ENCODE data around the gene GNAO1.
"Not testable (repeated sequence)": the region's sequence is repeated elsewhere in the genome, so short reads cannot be mapped to it uniquely, and the experiment has no call there.

Gene GNAO1

DNA sequence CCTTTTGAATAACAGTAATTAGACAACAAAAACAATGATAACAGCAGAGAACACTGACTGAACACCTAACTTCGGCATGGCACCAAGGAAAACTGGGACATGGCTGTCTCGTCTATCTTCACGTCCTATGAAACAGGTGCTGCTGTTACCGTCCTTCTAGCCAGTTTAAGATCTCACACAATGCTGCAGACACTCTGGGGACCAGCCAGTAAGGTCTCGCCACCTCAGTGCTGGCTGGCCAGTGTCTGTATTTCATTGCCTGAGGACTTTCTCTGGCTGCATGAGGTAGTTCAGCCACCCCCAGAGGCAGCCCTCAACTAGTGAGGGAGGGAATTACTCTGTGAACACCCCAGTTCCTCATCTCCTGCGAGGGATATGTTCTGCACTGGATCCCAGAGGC, 176.5 kb downstream of the GNAO1 start:
- H3K36me3 ChIP-seq (ENCODE audit: control insufficient read depth, insufficient read depth, low read length) = peaks cover 30% of the 10 kb centered on the region
- no peaks in the 10 kb centered on the region for H3K27me3 ChIP-seq (ENCODE audit: control insufficient read depth, insufficient read depth, low read length)
- no peak overlapping the region for H3K27ac ChIP-seq (ENCODE audit: low read depth, low read length)
- no peak overlapping the region for H3K4me3 ChIP-seq (ENCODE audit: low read depth, low read length)
- H3K9me3 ChIP-seq (ENCODE audit: control insufficient read depth, insufficient read depth, low read length) = no peaks in the 10 kb centered on the region
- no peak overlapping the region for H3K9ac ChIP-seq (ENCODE audit: low read depth, low read length)
- H3K4me1 ChIP-seq (ENCODE audit: control insufficient read depth, insufficient read depth, low read length) = no peaks in the 10 kb centered on the region

DNA sequence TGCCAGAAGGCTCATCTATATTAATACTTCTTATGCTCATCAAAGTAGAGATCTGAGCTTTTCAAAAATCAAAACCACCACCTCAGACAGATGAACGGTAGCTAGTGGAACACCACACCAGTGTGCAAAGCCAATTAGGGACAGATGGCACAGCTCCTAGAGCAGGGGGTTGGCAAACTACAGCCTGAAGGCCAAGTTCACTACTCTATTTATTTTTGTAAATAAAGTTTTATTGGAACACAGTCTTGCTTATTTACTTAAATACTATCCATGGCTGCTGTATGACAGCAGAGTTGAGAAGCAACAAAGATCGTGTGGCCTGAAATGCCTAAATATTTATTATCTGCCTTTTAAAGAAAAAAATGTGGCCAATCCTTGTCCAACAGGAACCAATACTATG, 177.3 kb downstream of the GNAO1 start:
- H3K9me3 ChIP-seq (ENCODE audit: control insufficient read depth, insufficient read depth, low read length) = no peaks in the 10 kb centered on the region
- H3K4me3 ChIP-seq (ENCODE audit: low read depth, low read length) = no peak overlapping the region

DNA sequence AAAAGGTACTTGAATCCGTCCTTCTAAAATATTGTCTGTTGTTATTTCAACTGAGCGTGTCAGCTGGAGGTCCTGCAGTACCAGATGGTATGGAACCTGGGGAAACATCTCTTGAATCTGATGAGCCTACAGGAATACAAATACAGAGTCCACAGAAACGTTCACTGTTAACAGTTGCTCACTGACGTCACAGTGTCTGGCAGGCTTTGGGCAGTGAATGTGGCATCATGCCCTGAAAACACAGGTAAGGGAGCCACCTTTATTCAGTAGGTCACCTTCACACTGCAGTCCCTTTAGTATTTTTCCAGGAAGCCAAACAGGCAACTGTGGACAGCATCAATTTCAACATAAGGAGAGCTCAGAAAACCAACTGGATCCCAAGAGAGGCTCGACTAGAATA, 177.9 kb downstream of the GNAO1 start:
- no peak overlapping the region for H3K27ac ChIP-seq (ENCODE audit: low read depth, low read length)
- no peak overlapping the region for H3K9ac ChIP-seq (ENCODE audit: low read depth, low read length)
- no peaks in the 10 kb centered on the region for H3K27me3 ChIP-seq (ENCODE audit: control insufficient read depth, insufficient read depth, low read length)
- H3K4me3 ChIP-seq (ENCODE audit: low read depth, low read length) = no peak overlapping the region
- peaks cover 18% of the 10 kb centered on the region for H3K36me3 ChIP-seq (ENCODE audit: control insufficient read depth, insufficient read depth, low read length)
- no peaks in the 10 kb centered on the region for H3K4me1 ChIP-seq (ENCODE audit: control insufficient read depth, insufficient read depth, low read length)
- no peaks in the 10 kb centered on the region for H3K9me3 ChIP-seq (ENCODE audit: control insufficient read depth, insufficient read depth, low read length)

More for the DNA sequence above, 177.3 kb downstream of the GNAO1 start:
- Histone ChIP-seq H3K27me3 (ENCODE audit: control insufficient read depth, insufficient read depth, low read length) (no peaks in the 10 kb centered on the region), H3K4me1 (ENCODE audit: control insufficient read depth, insufficient read depth, low read length) (no peaks in the 10 kb centered on the region), H3K36me3 (ENCODE audit: control insufficient read depth, insufficient read depth, low read length) (peaks cover 22% of the 10 kb centered on the region), H3K27ac (ENCODE audit: low read depth, low read length) (no peak overlapping the region), H3K9ac (ENCODE audit: low read depth, low read length) (no peak overlapping the region)

DNA sequence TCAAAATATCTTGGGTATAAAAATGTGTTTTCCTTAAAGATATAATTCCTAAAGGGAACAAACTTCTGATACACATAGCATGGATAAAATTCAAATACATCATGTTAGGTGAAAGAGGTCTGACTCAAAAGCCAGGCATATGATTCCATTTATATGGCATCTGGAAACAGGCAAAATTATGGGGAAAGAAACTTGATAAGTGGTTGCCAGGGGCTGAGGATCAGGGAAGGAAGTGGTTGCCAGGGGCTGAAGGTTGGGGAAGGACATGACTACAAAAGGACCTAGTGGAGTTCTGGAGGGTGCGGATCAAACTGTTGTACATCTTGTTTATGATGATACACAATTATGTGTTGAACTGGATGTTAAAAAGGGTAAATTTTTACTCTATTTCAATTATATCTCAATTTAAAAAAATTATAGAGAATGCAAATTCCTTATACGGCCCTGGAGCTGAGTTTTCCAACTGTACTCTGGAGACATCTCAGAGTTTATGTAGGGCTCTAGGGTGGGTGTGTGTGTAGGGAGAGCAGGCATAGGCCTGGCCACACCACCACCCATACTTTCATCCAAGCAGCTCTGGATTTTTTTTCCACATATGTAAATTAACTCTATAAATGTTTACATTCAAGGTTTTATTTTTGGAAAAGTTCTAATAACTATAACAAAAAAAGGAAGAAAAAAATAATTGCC, 179.0 kb downstream of the GNAO1 start:
- H3K27ac ChIP-seq (ENCODE audit: low read depth, low read length) = no peak overlapping the region
- no peaks in the 10 kb centered on the region for H3K9me3 ChIP-seq (ENCODE audit: control insufficient read depth, insufficient read depth, low read length)
- H3K36me3 ChIP-seq (ENCODE audit: control insufficient read depth, insufficient read depth, low read length) = peaks cover 18% of the 10 kb centered on the region

DNA sequence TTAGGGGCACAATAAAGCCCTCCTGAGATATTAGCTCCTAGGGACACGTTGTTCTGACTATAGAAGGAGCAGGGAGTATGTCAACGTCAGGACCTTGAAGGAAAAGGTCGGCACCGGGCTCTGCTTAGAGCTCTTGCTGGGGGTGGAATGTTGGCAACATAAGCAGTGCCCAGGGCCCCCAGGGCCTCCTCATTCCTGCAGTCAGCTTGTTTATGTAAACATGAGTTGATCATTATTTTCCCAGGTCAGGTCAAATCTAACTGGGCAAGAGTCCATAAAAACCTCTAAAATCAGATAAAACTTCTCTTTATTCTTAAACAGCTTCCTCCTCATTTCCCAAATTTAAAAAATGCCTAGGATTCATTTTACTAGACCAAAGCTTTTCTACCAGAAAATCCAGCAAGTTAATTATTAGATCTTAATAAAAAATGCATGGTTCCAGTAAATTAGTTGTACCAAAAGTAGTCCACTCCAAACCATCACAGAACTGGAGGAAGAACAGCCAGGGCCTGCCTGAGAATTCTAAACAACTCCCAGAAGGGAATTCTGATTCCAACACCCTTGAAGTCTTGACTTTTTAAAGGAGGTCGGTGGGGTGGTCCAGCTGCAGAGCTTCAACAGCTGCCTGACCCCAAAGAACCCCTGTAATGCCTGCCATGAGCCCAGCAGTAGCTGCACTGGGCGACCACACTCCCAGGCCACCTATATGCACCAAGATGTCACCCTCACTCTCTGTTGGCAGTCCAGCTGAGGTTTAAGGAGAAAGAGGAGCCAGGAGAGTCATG, 179.8 kb downstream of the GNAO1 start:
- Histone ChIP-seq H3K9me3 (ENCODE audit: control insufficient read depth, insufficient read depth, low read length) (no peaks in the 10 kb centered on the region), H3K4me1 (ENCODE audit: control insufficient read depth, insufficient read depth, low read length) (no peaks in the 10 kb centered on the region), H3K36me3 (ENCODE audit: control insufficient read depth, insufficient read depth, low read length) (peaks cover 18% of the 10 kb centered on the region), H3K4me3 (ENCODE audit: low read depth, low read length) (no peak overlapping the region), H3K27ac (ENCODE audit: low read depth, low read length) (no peak overlapping the region), H3K27me3 (ENCODE audit: control insufficient read depth, insufficient read depth, low read length) (no peaks in the 10 kb centered on the region), H3K9ac (ENCODE audit: low read depth, low read length) (no peak overlapping the region)

More for the DNA sequence above, 179.0 kb downstream of the GNAO1 start:
- H3K4me3 ChIP-seq (ENCODE audit: low read depth, low read length) = no peak overlapping the region
- H3K9ac ChIP-seq (ENCODE audit: low read depth, low read length) = no peak overlapping the region
- no peaks in the 10 kb centered on the region for H3K4me1 ChIP-seq (ENCODE audit: control insufficient read depth, insufficient read depth, low read length)
- H3K27me3 ChIP-seq (ENCODE audit: control insufficient read depth, insufficient read depth, low read length) = no peaks in the 10 kb centered on the region

DNA sequence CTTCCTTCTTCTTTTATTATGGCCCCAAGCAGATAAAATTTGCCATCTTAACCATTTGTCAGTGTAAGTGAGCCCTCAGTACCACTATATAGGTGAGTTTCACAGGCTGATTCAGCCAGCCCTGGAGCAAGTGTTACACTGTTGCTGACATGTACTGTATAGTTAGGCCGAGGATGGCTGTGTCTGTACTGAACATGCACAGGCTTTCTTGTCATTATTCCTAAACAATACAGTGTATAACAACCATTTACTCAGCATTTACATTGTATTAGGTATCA, 180.3 kb downstream of the GNAO1 start:
- H3K9me3 ChIP-seq (ENCODE audit: control insufficient read depth, insufficient read depth, low read length) = no peaks in the 10 kb centered on the region
- no peaks in the 10 kb centered on the region for H3K27me3 ChIP-seq (ENCODE audit: control insufficient read depth, insufficient read depth, low read length)
- H3K9ac ChIP-seq (ENCODE audit: low read depth, low read length) = no peak overlapping the region
- peaks cover 16% of the 10 kb centered on the region for H3K36me3 ChIP-seq (ENCODE audit: control insufficient read depth, insufficient read depth, low read length)
- no peaks in the 10 kb centered on the region for H3K4me1 ChIP-seq (ENCODE audit: control insufficient read depth, insufficient read depth, low read length)
- H3K4me3 ChIP-seq (ENCODE audit: low read depth, low read length) = no peak overlapping the region
- no peak overlapping the region for H3K27ac ChIP-seq (ENCODE audit: low read depth, low read length)

DNA sequence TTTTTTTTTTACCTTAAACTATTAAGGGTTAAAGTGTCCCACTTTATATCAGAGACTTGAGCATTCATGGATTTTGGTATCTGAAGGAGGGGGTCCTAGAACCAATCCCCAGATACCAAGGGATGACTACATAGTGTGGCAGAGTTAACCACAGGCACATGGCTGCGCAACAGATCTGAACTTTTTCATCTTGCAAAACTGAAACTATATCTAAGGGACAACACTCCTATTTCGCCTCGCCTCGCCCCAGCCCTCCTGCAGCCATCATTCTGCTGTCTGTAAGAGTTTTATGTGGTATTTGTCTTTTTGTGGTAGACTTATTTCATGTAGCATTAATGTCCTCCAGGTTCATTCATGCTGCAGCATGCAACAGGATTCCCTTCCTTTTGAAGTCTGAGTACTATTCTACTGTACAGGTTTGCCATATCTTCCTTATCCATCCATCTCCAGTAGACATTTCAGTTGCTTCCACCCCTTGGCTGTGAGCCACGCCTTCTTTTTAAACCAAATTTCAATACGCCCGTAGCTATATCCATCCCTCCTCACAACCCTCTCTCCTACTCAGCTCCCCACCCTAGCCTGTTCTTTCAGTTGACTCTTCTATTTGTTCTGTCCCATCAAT, 180.8 kb downstream of the GNAO1 start:
- peaks cover 11% of the 10 kb centered on the region for H3K36me3 ChIP-seq (ENCODE audit: control insufficient read depth, insufficient read depth, low read length)
- H3K9ac ChIP-seq (ENCODE audit: low read depth, low read length) = no peak overlapping the region
- no peaks in the 10 kb centered on the region for H3K4me1 ChIP-seq (ENCODE audit: control insufficient read depth, insufficient read depth, low read length)
- H3K27ac ChIP-seq (ENCODE audit: low read depth, low read length) = no peak overlapping the region
- H3K9me3 ChIP-seq (ENCODE audit: control insufficient read depth, insufficient read depth, low read length) = no peaks in the 10 kb centered on the region
- no peak overlapping the region for H3K4me3 ChIP-seq (ENCODE audit: low read depth, low read length)
- H3K27me3 ChIP-seq (ENCODE audit: control insufficient read depth, insufficient read depth, low read length) = no peaks in the 10 kb centered on the region

DNA sequence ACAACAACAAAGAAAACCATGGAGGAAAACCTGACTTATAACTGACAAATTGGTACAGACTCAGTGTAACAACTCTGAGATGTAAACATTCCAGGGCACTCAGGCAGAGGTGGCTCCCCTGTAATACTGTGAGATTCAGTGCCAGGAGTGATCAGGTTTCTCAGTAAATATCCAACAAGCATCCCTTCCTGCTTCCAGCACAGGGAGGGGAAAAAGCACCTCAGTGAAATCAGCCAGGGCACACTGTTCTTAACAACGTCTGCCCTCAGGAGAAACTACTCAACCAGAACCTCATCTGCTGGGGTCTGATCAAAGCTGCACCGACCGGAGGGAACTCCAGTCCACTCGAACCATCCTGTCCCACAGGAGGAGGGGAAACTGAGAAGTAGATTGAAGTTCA, 181.7 kb downstream of the GNAO1 start:
- Histone ChIP-seq H3K27ac (ENCODE audit: low read depth, low read length) (no peak overlapping the region), H3K27me3 (ENCODE audit: control insufficient read depth, insufficient read depth, low read length) (no peaks in the 10 kb centered on the region), H3K4me3 (ENCODE audit: low read depth, low read length) (no peak overlapping the region), H3K4me1 (ENCODE audit: control insufficient read depth, insufficient read depth, low read length) (no peaks in the 10 kb centered on the region), H3K9me3 (ENCODE audit: control insufficient read depth, insufficient read depth, low read length) (no peaks in the 10 kb centered on the region), H3K9ac (ENCODE audit: low read depth, low read length) (no peak overlapping the region), H3K36me3 (ENCODE audit: control insufficient read depth, insufficient read depth, low read length) (peaks cover 5% of the 10 kb centered on the region; the same call in 1 of the 2 replicates)

DNA sequence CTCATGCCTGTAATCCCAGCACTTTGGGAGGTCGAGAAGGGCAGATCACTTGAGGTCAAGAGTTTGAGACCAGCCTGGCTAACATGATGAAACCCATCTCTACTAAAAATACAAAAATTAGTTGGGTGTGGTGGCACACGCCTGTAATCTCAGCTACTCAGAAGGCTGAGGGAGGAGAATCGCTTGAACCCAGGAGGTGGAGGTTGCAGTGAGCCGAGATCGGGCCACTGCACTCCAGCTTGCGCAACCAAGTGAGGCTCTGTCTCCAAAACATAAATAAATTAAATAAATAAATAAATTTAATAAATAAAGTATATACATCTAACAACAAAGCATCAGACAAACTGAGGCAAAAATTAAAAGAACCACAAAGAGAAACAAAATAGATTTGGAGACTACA, 184.5 kb downstream of the GNAO1 start:
- not testable (repeated sequence) for H3K36me3 ChIP-seq (ENCODE audit: control insufficient read depth, insufficient read depth, low read length); H3K4me3 ChIP-seq (ENCODE audit: low read depth, low read length); H3K9me3 ChIP-seq (ENCODE audit: control insufficient read depth, insufficient read depth, low read length); H3K27ac ChIP-seq (ENCODE audit: low read depth, low read length); H3K4me1 ChIP-seq (ENCODE audit: control insufficient read depth, insufficient read depth, low read length); H3K27me3 ChIP-seq (ENCODE audit: control insufficient read depth, insufficient read depth, low read length); H3K9ac ChIP-seq (ENCODE audit: low read depth, low read length)

DNA sequence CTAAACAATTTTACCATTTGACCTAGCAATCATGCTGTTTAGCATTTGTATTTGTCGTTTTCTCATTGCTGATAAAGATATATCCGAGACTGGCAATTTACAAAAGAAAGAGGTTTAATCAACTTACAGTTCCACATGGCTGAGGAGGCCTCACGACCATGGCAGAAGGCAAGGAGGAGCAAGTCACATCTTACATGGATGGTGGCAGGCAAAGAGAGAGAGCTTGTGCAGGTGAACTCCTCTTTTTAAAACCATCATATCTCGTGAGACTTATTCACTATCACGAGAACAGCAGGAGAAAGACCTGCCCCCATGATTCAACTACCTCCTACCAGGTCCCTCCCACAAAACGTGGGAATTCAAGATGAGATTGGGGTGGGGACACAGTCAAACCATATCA, 187.8 kb downstream of the GNAO1 start:
- H3K27me3 ChIP-seq (ENCODE audit: control insufficient read depth, insufficient read depth, low read length); H3K4me1 ChIP-seq (ENCODE audit: control insufficient read depth, insufficient read depth, low read length); H3K9ac ChIP-seq (ENCODE audit: low read depth, low read length); H3K4me3 ChIP-seq (ENCODE audit: low read depth, low read length); H3K27ac ChIP-seq (ENCODE audit: low read depth, low read length): not testable (repeated sequence)
- peaks cover 13% of the 10 kb centered on the region for H3K9me3 ChIP-seq (ENCODE audit: control insufficient read depth, insufficient read depth, low read length)
- H3K36me3 ChIP-seq (ENCODE audit: control insufficient read depth, insufficient read depth, low read length) = peaks cover 12% of the 10 kb centered on the region; the same call in 1 of the 2 replicates

DNA sequence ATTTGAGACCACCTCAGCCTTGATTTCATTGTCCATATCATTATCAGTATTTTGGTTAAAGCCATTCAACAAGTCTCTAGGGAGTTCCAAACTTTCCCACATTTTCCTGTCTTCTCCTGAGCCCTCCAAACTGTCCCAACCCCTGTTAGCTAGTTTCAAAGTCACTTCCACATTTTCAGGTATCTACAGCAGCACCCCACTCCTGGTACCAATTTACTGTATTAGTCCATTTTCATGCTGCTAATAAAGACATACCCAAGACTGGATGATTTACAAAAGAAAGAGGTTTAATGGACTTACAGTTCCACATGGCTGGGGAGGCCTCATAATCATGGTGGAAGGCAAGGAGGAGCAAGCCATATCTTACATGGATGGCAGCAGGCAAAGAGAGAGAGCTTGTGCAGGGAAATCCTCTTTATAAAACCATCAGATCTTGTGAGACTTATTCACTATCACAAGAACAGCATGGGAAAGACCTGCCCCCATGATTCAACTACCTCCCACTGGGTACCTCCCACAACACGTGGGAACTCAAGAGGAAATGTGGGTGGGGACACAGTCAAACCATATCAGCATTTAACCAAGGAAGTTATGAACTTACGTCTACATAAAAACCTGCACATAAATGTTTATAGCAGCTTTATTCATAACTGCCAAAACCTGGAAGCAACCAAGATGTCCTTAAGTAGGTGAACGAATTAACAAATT, 189.6 kb downstream of the GNAO1 start:
- H3K9ac ChIP-seq (ENCODE audit: low read depth, low read length); H3K27ac ChIP-seq (ENCODE audit: low read depth, low read length); H3K4me3 ChIP-seq (ENCODE audit: low read depth, low read length); H3K27me3 ChIP-seq (ENCODE audit: control insufficient read depth, insufficient read depth, low read length); H3K4me1 ChIP-seq (ENCODE audit: control insufficient read depth, insufficient read depth, low read length): not testable (repeated sequence)
- peaks cover 17% of the 10 kb centered on the region; the same call in 1 of the 2 replicates for H3K36me3 ChIP-seq (ENCODE audit: control insufficient read depth, insufficient read depth, low read length)
- peaks cover 13% of the 10 kb centered on the region for H3K9me3 ChIP-seq (ENCODE audit: control insufficient read depth, insufficient read depth, low read length)
